ENCODE results near the gene ALKBH2.

ALKBH2 gene

GRCh38 chr12:109082751-109083150 is 10.5 kb downstream of the ALKBH2 start:
- TF ChIP-seq, protein P1, sequence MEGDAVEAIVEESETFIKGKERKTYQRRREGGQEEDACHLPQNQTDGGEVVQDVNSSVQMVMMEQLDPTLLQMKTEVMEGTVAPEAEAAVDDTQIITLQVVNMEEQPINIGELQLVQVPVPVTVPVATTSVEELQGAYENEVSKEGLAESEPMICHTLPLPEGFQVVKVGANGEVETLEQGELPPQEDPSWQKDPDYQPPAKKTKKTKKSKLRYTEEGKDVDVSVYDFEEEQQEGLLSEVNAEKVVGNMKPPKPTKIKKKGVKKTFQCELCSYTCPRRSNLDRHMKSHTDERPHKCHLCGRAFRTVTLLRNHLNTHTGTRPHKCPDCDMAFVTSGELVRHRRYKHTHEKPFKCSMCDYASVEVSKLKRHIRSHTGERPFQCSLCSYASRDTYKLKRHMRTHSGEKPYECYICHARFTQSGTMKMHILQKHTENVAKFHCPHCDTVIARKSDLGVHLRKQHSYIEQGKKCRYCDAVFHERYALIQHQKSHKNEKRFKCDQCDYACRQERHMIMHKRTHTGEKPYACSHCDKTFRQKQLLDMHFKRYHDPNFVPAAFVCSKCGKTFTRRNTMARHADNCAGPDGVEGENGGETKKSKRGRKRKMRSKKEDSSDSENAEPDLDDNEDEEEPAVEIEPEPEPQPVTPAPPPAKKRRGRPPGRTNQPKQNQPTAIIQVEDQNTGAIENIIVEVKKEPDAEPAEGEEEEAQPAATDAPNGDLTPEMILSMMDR (IDR thresholded peaks at IDR 0.05; ENCODE audit: insufficient read depth, low read depth, low read length, missing control alignments), result no peak
- no peak overlapping the region for H3K4me3 ChIP-seq (ENCODE audit: low read depth, low read length)
- no peak for DNase-seq (ENCODE audit: low read depth)

GRCh38 chr12:109074866-109075265 is 18.4 kb downstream of the ALKBH2 start:
- no peak for DNase-seq (ENCODE audit: low read depth)
- H3K4me3 ChIP-seq (ENCODE audit: low read depth, low read length), result no peak overlapping the region
- TF ChIP-seq, protein P1 (IDR thresholded peaks at IDR 0.05; ENCODE audit: insufficient read depth, low read depth, low read length, missing control alignments), result no peak

- H3K4me3 ChIP-seq (ENCODE audit: low read depth, low read length), result no peak overlapping the region
- TF ChIP-seq, protein P1 (IDR thresholded peaks at IDR 0.05; ENCODE audit: insufficient read depth, low read depth, low read length, missing control alignments), result no peak
- no peak for DNase-seq (ENCODE audit: low read depth)
These were observed 23.7 kb downstream of the ALKBH2 start for GRCh38 chr12:109069307-109070271.

GRCh38 chr12:109065853-109066193 is 27.4 kb downstream of the ALKBH2 start:
- no peak for DNase-seq (ENCODE audit: low read depth)
- TF ChIP-seq, protein P1 (IDR thresholded peaks at IDR 0.05; ENCODE audit: insufficient read depth, low read depth, low read length, missing control alignments), result no peak
- H3K4me3 ChIP-seq (ENCODE audit: low read depth, low read length), result no peak overlapping the region

GRCh38 chr12:109065154-109065852 is 28.0 kb downstream of the ALKBH2 start:
- H3K4me3 ChIP-seq (ENCODE audit: low read depth, low read length), result no peak overlapping the region
- TF ChIP-seq, protein P1 (IDR thresholded peaks at IDR 0.05; ENCODE audit: insufficient read depth, low read depth, low read length, missing control alignments), result no peak
- DNase-seq (ENCODE audit: low read depth), result no peak

DNA sequence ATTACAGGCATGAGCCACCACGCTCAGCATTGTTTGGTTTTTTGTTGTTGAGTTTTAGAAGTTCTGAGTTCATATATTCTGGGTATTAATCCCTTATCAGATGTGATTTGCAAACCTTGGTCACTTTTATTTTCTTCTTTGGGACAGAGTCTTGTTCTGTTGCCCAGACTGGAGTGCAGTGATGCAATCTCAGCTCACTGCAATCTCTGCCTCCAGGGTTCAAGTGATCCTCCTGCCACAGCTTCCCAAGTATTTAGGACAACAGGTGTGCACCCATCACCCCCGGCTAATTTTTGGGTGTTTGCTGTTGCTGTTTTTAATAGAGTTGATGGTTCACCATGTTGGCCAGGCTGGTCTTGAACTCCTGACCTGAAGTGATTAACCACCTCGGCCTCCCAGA is 29.1 kb downstream of the ALKBH2 start:
- no peak overlapping the region for H3K4me3 ChIP-seq (ENCODE audit: low read depth, low read length)
- DNase-seq (ENCODE audit: low read depth), result no peak
- TF ChIP-seq, protein P1 (IDR thresholded peaks at IDR 0.05; ENCODE audit: insufficient read depth, low read depth, low read length, missing control alignments), result no peak

Data from GM12865 (cell line).